Loucy (cell line): ENCODE results near the gene SLC13A1.

Experiments used
- EZH2phosphoT487 ChIP-seq: fragments of 200-600 bp; IDR thresholded peaks from 2 replicates; pipeline ENCODE4 v1.6.1; 2018; ENCODE audit warnings: antibody characterized with exemption, mild to moderate bottlenecking, moderate library complexity, borderline replicate concordance
- TF ChIP-seq, protein P1 (sequence below): fragments of 200-600 bp; sonication (generic); conservative IDR thresholded peaks from 2 replicates; pipeline ENCODE4 v1.5.1; 2014; ENCODE audit warnings: mild to moderate bottlenecking, antibody characterized with exemption, low read length

DNA sequence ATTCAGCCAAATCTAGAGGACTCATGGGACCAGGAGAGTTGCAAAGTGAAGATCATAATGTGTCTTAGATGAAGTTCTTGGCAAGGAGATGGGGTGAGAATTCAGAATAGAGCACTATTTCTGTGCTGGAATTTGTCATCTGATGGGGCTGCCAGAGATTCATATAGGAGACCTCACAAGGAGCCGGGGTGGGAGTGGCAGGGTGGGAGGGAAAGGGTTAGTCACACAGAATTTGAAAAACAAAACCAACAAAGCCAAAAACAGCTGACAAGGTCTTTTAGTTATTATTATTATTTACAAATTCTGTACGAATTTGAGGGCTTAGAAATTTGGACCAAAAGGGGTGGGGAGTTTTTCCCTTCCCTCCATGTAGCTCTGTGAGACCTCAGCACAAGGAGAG, 1.7 kb downstream of the SLC13A1 start:
- TF ChIP-seq, protein P1, sequence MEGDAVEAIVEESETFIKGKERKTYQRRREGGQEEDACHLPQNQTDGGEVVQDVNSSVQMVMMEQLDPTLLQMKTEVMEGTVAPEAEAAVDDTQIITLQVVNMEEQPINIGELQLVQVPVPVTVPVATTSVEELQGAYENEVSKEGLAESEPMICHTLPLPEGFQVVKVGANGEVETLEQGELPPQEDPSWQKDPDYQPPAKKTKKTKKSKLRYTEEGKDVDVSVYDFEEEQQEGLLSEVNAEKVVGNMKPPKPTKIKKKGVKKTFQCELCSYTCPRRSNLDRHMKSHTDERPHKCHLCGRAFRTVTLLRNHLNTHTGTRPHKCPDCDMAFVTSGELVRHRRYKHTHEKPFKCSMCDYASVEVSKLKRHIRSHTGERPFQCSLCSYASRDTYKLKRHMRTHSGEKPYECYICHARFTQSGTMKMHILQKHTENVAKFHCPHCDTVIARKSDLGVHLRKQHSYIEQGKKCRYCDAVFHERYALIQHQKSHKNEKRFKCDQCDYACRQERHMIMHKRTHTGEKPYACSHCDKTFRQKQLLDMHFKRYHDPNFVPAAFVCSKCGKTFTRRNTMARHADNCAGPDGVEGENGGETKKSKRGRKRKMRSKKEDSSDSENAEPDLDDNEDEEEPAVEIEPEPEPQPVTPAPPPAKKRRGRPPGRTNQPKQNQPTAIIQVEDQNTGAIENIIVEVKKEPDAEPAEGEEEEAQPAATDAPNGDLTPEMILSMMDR, result no peak
- TF ChIP-seq EZH2phosphoT487, result no peak
